H1 (cell line): ENCODE results near the gene TMEM145. TPM values are rescaled to one million over a fixed set of nuclear protein-coding genes. Genes with fewer than 3 reads are reported as not detected.

Experiments
- CHD2 ChIP-seq: IDR thresholded peaks from 2 replicates; pipeline ENCODE4 v1.6.1; 2012; ENCODE audit warnings: low read length, improper control_type of control experiment
- CHD7 ChIP-seq: fragments of 300-600 bp; sonication (generic); IDR thresholded peaks from 2 replicates; pipeline ENCODE4 v1.7.1; 2012; ENCODE audit warnings: low read length, moderate library complexity, mild to moderate bottlenecking, inconsistent platforms; ENCODE audit not compliant: insufficient replicate concordance
- CTBP2 ChIP-seq: IDR thresholded peaks from 2 replicates; pipeline ENCODE4 v1.7.0; 2011; ENCODE audit warnings: borderline replicate concordance, mild to moderate bottlenecking, moderate library complexity, mixed read lengths, low read length; ENCODE audit not compliant: insufficient read depth, insufficient read length
- EZH2 ChIP-seq: fragments of 200-600 bp; sonication (generic); IDR thresholded peaks from 2 replicates; pipeline ENCODE4 v1.7.1; 2012; ENCODE audit warnings: low read depth, mild to moderate bottlenecking, moderate library complexity, low read length, inconsistent platforms; ENCODE audit not compliant: severe bottlenecking
- NRF1 ChIP-seq: IDR thresholded peaks from 2 replicates; pipeline ENCODE4 v1.6.1; 2011; ENCODE audit warnings: mild to moderate bottlenecking, low read depth, low read length, improper control_type of control experiment
- SAP30 ChIP-seq: fragments of 300-600 bp; sonication (generic); IDR thresholded peaks from 2 replicates; pipeline ENCODE4 v1.7.1; 2012; ENCODE audit warnings: low read length, moderate library complexity, mild to moderate bottlenecking, inconsistent platforms; ENCODE audit not compliant: insufficient read depth, insufficient replicate concordance
- SIX5 ChIP-seq: IDR thresholded peaks from 2 replicates; pipeline ENCODE4 v1.6.1; 2011; ENCODE audit warnings: mild to moderate bottlenecking, low read depth, low read length
- TAF1 ChIP-seq: IDR thresholded peaks from 2 replicates; pipeline ENCODE4 v1.6.1; 2011; ENCODE audit warnings: mild to moderate bottlenecking, low read depth, low read length
- TBP ChIP-seq: IDR thresholded peaks from 2 replicates; pipeline ENCODE4 v1.6.1; 2011; ENCODE audit warnings: low read depth, low read length, improper control_type of control experiment
- TCF12 ChIP-seq: IDR thresholded peaks from 2 replicates; pipeline ENCODE4 v1.6.1; 2011; ENCODE audit warnings: low read depth, mild to moderate bottlenecking, low read length
- YY1 ChIP-seq: IDR thresholded peaks from 2 replicates; pipeline ENCODE4 v1.6.1; 2011; ENCODE audit warnings: low read depth, mild to moderate bottlenecking, low read length
- ZNF274 ChIP-seq: IDR thresholded peaks from 2 replicates; pipeline ENCODE4 v1.7.0; 2012; ENCODE audit warnings: low read length, borderline replicate concordance; ENCODE audit errors: extremely low read depth
- polyA plus RNA-seq, 7 experiments: library from polyadenylated mRNA; depleted of rRNA in 3 of 7; stranded (reverse) in 5 of 7; unstranded in 2 of 7; fragments of >200 nt in 5 of 7; fragments of 200-250 nt in 2 of 7; gene quantifications; 1 replicate in 5 of 7; 2 replicates in 1 of 7; 4 replicates in 1 of 7; pipeline versions ENCODE4 v1.2.1 to v1.2.3, GENCODE V29; 2011 to 2013; ENCODE audit warnings: missing spikeins in 2 of 7, mixed read lengths in 2 of 7
- total RNA-seq: library from RNA; stranded (reverse); fragmentation: NEBNext Ultra II Directional; extraction: Animal tissue kit (Norgen Biotek cat#: 25700); gene quantifications from 2 replicates; pipeline ENCODE4 v1.2.1, GENCODE V29; 2021

Gene TMEM145
- total and polyA plus RNA-seq, 2 of the 8 experiments (the other 6 are each of a cell fraction or from before 2014, with no cell fraction given) = 2.3 to 4.7 TPM

DNA sequence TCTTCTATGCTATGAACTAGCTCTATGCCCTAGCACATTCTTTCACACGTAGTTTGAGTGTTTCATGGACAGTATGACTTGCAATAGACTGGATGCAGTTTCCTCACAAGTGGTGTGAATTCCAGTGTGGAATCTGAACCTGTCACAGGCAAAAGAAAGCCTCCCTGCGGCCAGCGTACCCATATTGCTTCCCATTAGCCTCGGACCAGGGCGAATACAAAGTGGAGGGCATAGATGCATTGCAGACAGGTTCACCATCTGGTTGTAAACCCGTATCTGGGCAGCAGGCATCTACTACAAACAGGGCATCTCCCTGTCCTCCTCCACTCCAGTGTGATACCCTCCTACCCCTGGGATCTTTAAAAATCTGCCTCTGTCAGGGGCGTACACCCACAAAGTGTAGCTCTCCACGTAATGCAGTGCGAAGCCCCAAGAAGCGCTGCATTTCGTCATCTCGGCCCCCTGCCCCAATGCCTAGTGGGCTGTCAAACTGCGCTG lies 45.4 kb upstream of the TMEM145 start (continued):
- TF ChIP-seq CHD7 = no peak
- peak; percentile 54 for TF ChIP-seq SAP30
- TF ChIP-seq CTBP2 = no peak
- TF ChIP-seq NRF1 = no peak
- no peak for TF ChIP-seq TAF1
- TF ChIP-seq TBP = no peak
- no peak for TF ChIP-seq ZNF274
- no peak for TF ChIP-seq TCF12
- TF ChIP-seq SIX5 = no peak
- TF ChIP-seq YY1 = no peak
- no peak for TF ChIP-seq EZH2
- TF ChIP-seq CHD2 = no peak
